ENCODE results near the gene ZSWIM7.

The ZSWIM7 gene

GRCh38 chr17:16013943-16014407, 14.5 kb upstream of the ZSWIM7 start:
- no peak overlapping the region for H3K27ac ChIP-seq
- TF ChIP-seq ZFX (IDR thresholded peaks at IDR 0.05) = no peak
- TF ChIP-seq CTCF (conservative IDR thresholded peaks at IDR 0.05) = peak; percentile 72

GRCh38 chr17:16007439-16007838, 7.9 kb upstream of the ZSWIM7 start:
- no peak overlapping the region for H3K27ac ChIP-seq
- TF ChIP-seq ZFX (IDR thresholded peaks at IDR 0.05) (no peak), CTCF (conservative IDR thresholded peaks at IDR 0.05) (no peak)

DNA sequence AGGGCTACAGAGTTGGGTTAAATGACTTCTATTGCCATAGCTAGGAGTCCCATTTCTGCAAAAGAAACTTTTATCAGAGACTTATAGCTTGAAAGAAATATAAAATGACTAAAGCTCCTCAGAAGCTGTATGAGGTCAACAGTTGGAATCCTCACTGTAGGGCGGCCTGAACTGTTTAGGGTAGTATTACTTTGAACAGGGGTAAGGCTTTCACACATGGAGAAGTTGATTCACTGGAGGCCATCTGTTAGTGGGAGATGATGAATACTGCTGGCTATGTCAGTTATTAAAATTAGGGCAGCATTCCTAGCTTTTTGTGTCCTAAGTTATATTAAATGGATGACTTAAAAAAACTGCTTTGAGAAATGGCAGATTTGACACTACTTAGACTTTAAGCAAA, 6.1 kb upstream of the ZSWIM7 start:
- TF ChIP-seq ZFX (IDR thresholded peaks at IDR 0.05) = no peak
- TF ChIP-seq CTCF (conservative IDR thresholded peaks at IDR 0.05) = no peak
- H3K27ac ChIP-seq = no peak overlapping the region

GRCh38 chr17:16003841-16004240, 4.3 kb upstream of the ZSWIM7 start:
- TF ChIP-seq ZFX (IDR thresholded peaks at IDR 0.05) = no peak
- TF ChIP-seq CTCF (conservative IDR thresholded peaks at IDR 0.05) = no peak
- no peak overlapping the region for H3K27ac ChIP-seq

GRCh38 chr17:16002708-16003260, 3.3 kb upstream of the ZSWIM7 start:
- TF ChIP-seq ZFX (IDR thresholded peaks at IDR 0.05) (no peak), CTCF (conservative IDR thresholded peaks at IDR 0.05) (no peak)
- H3K27ac ChIP-seq = no peak overlapping the region

DNA sequence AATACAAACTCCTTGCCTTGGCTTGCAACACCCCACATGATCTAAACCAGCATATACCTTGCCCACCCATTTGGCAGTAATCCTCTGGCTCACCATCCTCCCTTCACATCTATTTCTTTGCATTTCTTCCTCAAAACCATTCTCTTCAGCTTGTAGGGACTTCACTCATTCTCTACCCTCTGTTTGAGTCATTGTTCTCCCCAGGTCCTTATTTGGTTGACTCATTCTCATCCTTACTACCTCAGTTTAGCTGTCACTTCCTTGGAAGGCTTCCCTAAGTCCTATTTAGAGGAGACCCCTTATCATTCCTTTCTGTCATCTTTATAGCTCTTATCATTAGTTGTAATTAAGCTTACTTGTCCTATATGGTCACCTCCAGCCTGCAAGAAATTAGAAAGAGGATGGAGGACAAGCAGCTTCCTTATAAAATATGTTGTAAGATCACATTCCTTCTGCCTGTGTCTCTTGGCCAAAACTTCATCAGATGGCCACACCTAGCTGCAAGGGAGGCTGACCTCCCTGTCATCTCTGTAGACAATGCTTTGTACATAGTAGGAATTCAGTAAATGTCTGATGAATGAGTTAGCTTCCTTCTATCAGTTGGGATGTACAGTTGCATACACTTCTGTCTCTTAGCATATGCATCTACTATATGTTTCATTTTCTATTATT, 1.9 kb upstream of the ZSWIM7 start:
- no peak for TF ChIP-seq CTCF (conservative IDR thresholded peaks at IDR 0.05)
- no peak for TF ChIP-seq ZFX (IDR thresholded peaks at IDR 0.05)
- peak overlapping the region; percentile 91; the same call in 1 of the 2 replicates for H3K27ac ChIP-seq

DNA sequence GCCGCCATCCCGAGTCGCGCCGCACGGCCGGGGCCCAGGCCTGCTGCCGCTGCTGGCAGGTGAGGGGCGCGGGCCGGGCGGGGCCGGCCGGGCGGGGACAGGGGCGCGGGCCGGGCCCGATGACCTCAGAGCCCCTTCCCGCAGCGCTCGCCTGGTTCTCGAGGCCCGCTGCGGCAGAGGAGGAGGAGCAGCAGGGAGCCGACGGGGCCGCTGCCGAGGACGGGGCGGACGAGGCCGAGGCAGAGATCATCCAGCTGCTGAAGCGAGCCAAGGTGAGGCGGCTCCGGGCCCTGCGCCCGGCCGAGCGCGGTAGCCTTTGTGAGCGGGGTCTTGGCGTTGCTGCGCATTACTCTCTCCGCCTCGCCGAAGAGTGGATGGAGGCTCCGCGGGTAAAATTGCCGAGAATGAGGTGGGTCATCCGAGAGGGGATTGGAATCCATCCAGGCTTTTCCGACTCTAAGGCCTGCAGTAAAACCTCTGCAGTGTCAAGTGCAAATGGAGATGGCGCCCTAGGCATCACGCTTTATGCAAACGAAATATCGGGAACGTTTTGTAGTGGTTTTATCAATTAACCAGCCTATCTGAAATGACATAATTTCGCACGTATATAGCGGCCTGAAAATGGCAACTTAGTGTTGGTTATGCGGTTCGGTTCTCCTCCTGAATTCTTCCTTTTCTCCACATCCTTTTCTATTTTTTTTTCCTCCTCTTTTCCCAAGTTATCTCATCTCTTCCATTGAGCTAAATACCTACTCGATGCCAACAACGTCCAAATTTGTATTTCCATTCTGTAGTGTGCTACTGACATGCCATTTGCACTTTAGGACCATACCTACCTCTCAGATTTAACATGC, 697 bp upstream of the ZSWIM7 start:
- TF ChIP-seq CTCF (conservative IDR thresholded peaks at IDR 0.05) (no peak), ZFX (IDR thresholded peaks at IDR 0.05) (peak; percentile 99)
- H3K27ac ChIP-seq = peak overlapping the region; percentile 91

All from C4-2B (cell line).